ENCODE data around the gene MMP2. TPM values are rescaled to one million over a fixed set of nuclear protein-coding genes. Genes with fewer than 3 reads are reported as not detected.

MMP2 gene
- total and polyA plus RNA-seq, 2 of the 13 experiments (the other 11 are each of a cell fraction or from before 2014, with no cell fraction given): 0.31 to 1.3 TPM

GRCh38 chr16:55465077-55465896 lies 13.7 kb upstream of the MMP2 start (continued):
- TF ChIP-seq AGO2 (optimal IDR thresholded peaks at IDR 0.05; ENCODE audit: low read depth, low read length) (no peak), MEF2D (CRISPR knock-in tag; IDR thresholded peaks at IDR 0.05) (no peak), FOXP4 (CRISPR knock-in tag; IDR thresholded peaks at IDR 0.05) (no peak), ZNF513 (CRISPR knock-in tag; conservative IDR thresholded peaks at IDR 0.05) (0 out of 2 replicates have a peak, but pooled peaks have one; percentile 93), HNRNPH1 (optimal IDR thresholded peaks at IDR 0.05; ENCODE audit: low read depth, low read length) (no peak), ZNF605 (CRISPR knock-in tag; IDR thresholded peaks at IDR 0.05) (no peak), SMARCC2 (IDR thresholded peaks at IDR 0.05) (no peak), ZNF674 (CRISPR knock-in tag; IDR thresholded peaks at IDR 0.05; ENCODE audit: low read depth) (no peak), FUBP1 (CRISPR knock-in tag; IDR thresholded peaks at IDR 0.05; ENCODE audit: borderline replicate concordance) (no peak), CERS6 (CRISPR knock-in tag; IDR thresholded peaks at IDR 0.05) (no peak), NR2F2 (IDR thresholded peaks at IDR 0.05; ENCODE audit: borderline replicate concordance, low read depth) (no peak), ZNF446 (CRISPR knock-in tag; IDR thresholded peaks at IDR 0.05) (no peak), ZNF275 (CRISPR knock-in tag; IDR thresholded peaks at IDR 0.05; ENCODE audit: borderline replicate concordance) (no peak), ZNF441 (CRISPR knock-in tag; IDR thresholded peaks at IDR 0.05; ENCODE audit: borderline replicate concordance) (no peak), AGO1 (IDR thresholded peaks at IDR 0.05; ENCODE audit: low read depth, low read length, poor library complexity, severe bottlenecking) (no peak), SMAD3 (CRISPR knock-in tag; IDR thresholded peaks at IDR 0.05) (peak; percentile 86), CBX5 (CRISPR knock-in tag; IDR thresholded peaks at IDR 0.05; ENCODE audit: borderline replicate concordance) (peak; percentile 78; the same call in 1 of the 2 replicates), RFX5 (IDR thresholded peaks at IDR 0.05; ENCODE audit: low read depth, low read length) (no peak), ZNF792 (CRISPR knock-in tag; IDR thresholded peaks at IDR 0.05) (no peak), IRF2 (CRISPR knock-in tag; IDR thresholded peaks at IDR 0.05) (peak; percentile 66; the same call in 1 of the 2 replicates), JUND (CRISPR knock-in tag; IDR thresholded peaks at IDR 0.05) (no peak), ZNF720 (CRISPR knock-in tag; IDR thresholded peaks at IDR 0.05) (no peak), ZNF530 (CRISPR knock-in tag; IDR thresholded peaks at IDR 0.05; ENCODE audit: low read depth) (no peak)

Data from HepG2 (cell line).